Ishikawa (cell line): Measurements from ENCODE around the gene PRDM16.

Source experiments
- CREB1 ChIP-seq: IDR thresholded peaks from 2 replicates; pipeline ENCODE4 v1.6.1; 2012; ENCODE audit warnings: low read depth
- RAD21 ChIP-seq: IDR thresholded peaks from 2 replicates; pipeline ENCODE4 v1.6.1; 2012; ENCODE audit warnings: low read depth

- no peak for TF ChIP-seq CREB1
- no peak for TF ChIP-seq RAD21
Observed at GRCh38 chr1:3313576-3313950, 244.6 kb downstream of the PRDM16 start.
